ENCODE measurements around the gene TIMM9. TPM values are rescaled to one million over a fixed set of nuclear protein-coding genes. Genes with fewer than 3 reads are reported as not detected.
"Not testable (repeated sequence)": the region's sequence is repeated elsewhere in the genome, so short reads cannot be mapped to it uniquely, and the experiment has no call there.

The TIMM9 gene
- total RNA-seq, 4 donors from 2014 or later: 46.2 to 110 (median 86.8) TPM

- ATAC-seq (no peak), DNase-seq (no peak)
- H3K4me1 ChIP-seq: no peaks in the 10 kb centered on the region
- no peak overlapping the region for H3K4me3 ChIP-seq
- H3K27me3 ChIP-seq: no peaks in the 10 kb centered on the region
- H3K36me3 ChIP-seq: peaks cover 0 to 53% of the 10 kb centered on the region in 2 donors
- in situ Hi-C loops (cut with MboI; ENCODE audit: low sequenced_read_pairs in 4 of 4) (loop anchor here in 2 of 4 donors (25.0 kb wide), 1 partner anchor 251 kb away; no protein-coding TSS in a partner anchor), intact Hi-C loops (cut with DNase I; ENCODE audit: low total_unique reads) (loop anchor here (10.0 kb wide), 1 partner anchor 258 kb away; no protein-coding TSS in a partner anchor)
- no peaks in the 10 kb centered on the region for H3K9me3 ChIP-seq
- TF ChIP-seq CTCF (IDR thresholded peaks at IDR 0.05 in 4 of 5, conservative IDR thresholded peaks at IDR 0.05 in 1 of 5): peak in 1 of 5 experiments; percentile 27
- no peak for TF ChIP-seq POLR2A (IDR thresholded peaks at IDR 0.05)
- no peak overlapping the region for H3K27ac ChIP-seq
These were observed 64.4 kb downstream of the TIMM9 start for GRCh38 chr14:58362798-58363412.

- not testable (repeated sequence) for H3K9me3 ChIP-seq, ATAC-seq, H3K27me3 ChIP-seq, H3K4me1 ChIP-seq, H3K27ac ChIP-seq, DNase-seq, H3K4me3 ChIP-seq
- intact Hi-C loops (cut with DNase I; ENCODE audit: low total_unique reads) (loop anchor here (10.0 kb wide), 1 partner anchor 257 kb away; no protein-coding TSS in a partner anchor), in situ Hi-C loops (cut with MboI; ENCODE audit: low sequenced_read_pairs in 4 of 4) (loop anchor here in 2 of 4 donors (25.0 kb wide), 1 partner anchor 250 kb away; no protein-coding TSS in a partner anchor)
- H3K36me3 ChIP-seq: peaks cover 0 to 46% of the 10 kb centered on the region in 2 donors
These were observed 65.1 kb downstream of the TIMM9 start for GRCh38 chr14:58362272-58362671.

Other genes starting within 250 kb of the TIMM9 start
- 100 to 1,000 TPM in 2 of 4 donors, 10 to 100 TPM in 2; 70.6 to 104 (median 88.8) TPM for gene ACTR10, start 227.4 kb downstream of the TIMM9 start, total RNA-seq
- 100 to 1,000 TPM; 200 to 301 (median 217) TPM for gene PSMA3, start 182.7 kb downstream of the TIMM9 start, total RNA-seq
- gene ARID4A, start 129.0 kb downstream of the TIMM9 start, total RNA-seq: 10 to 100 TPM in 1 of 4 donors, 1 to 10 TPM in 3; 6.6 to 10.5 (median 7.1) TPM
- gene TOMM20L, start 31.6 kb downstream of the TIMM9 start, total RNA-seq: not detected
- 10 to 100 TPM; 10.0 to 13.9 (median 11.9) TPM for gene KIAA0586, start 188 bp upstream of the TIMM9 start, total RNA-seq
- 1 to 10 TPM in 3 of 4 donors, under 1 TPM in 1; 0.97 to 3.0 (median 1.8) TPM for gene DACT1, start 210.4 kb upstream of the TIMM9 start, total RNA-seq

Measured in gastrocnemius medialis (tissue), 4 donors.